ENCODE data around the gene PET117.

Gene PET117

GRCh38 chr20:18187020-18187419 lies 49.4 kb downstream of the PET117 start:
- 84 to 93% methylated on average over 2 to 5 of the region's 5 CpGs for WGBS, 2 experiments (ENCODE audit: insufficient coverage in 2 of 2)
- H3K4me3 ChIP-seq (ENCODE audit: extremely low read depth, insufficient read depth, low read length, poor library complexity, severe bottlenecking) = no peak overlapping the region
- H3K27ac ChIP-seq (ENCODE audit: low read depth, low read length, severe bottlenecking) = no peak overlapping the region
- no peaks in the 10 kb centered on the region for H3K4me1 ChIP-seq (ENCODE audit: control insufficient read depth, insufficient read depth, low read length, poor library complexity, severe bottlenecking)
- H3K36me3 ChIP-seq (ENCODE audit: control insufficient read depth, insufficient read depth, low read length) = peaks cover 61% of the 10 kb centered on the region
- no peaks in the 10 kb centered on the region for H3K9me3 ChIP-seq (ENCODE audit: control insufficient read depth, low read length)

DNA sequence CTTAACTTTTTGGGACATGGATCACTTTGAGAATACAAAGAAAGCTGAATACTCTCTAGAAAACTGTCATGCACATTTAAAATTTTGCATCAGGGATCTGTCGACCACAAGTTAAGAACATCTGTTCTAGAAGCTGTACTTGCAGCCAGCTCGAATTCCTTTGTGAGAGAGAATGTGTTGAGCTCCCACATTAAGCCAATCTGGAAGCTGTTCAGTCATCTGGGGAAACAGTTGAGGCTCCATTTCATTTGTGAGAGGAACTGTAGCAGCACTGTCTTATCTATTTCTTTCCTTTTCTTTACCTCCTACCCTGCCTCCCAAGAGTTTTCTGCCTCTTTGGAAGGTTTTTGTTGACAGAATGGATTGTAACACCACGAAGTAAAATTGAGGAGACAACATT lies 50.8 kb downstream of the PET117 start:
- Histone ChIP-seq H3K4me1 (ENCODE audit: control insufficient read depth, insufficient read depth, low read length, poor library complexity, severe bottlenecking) (no peaks in the 10 kb centered on the region), H3K27ac (ENCODE audit: low read depth, low read length, severe bottlenecking) (no peak overlapping the region), H3K9me3 (ENCODE audit: control insufficient read depth, low read length) (no peaks in the 10 kb centered on the region), H3K36me3 (ENCODE audit: control insufficient read depth, insufficient read depth, low read length) (peaks cover 48% of the 10 kb centered on the region), H3K4me3 (ENCODE audit: extremely low read depth, insufficient read depth, low read length, poor library complexity, severe bottlenecking) (no peak overlapping the region)
- 87 to 100% methylated on average over 2 of the region's 3 CpGs for WGBS, 2 experiments (ENCODE audit: insufficient coverage in 2 of 2)

DNA sequence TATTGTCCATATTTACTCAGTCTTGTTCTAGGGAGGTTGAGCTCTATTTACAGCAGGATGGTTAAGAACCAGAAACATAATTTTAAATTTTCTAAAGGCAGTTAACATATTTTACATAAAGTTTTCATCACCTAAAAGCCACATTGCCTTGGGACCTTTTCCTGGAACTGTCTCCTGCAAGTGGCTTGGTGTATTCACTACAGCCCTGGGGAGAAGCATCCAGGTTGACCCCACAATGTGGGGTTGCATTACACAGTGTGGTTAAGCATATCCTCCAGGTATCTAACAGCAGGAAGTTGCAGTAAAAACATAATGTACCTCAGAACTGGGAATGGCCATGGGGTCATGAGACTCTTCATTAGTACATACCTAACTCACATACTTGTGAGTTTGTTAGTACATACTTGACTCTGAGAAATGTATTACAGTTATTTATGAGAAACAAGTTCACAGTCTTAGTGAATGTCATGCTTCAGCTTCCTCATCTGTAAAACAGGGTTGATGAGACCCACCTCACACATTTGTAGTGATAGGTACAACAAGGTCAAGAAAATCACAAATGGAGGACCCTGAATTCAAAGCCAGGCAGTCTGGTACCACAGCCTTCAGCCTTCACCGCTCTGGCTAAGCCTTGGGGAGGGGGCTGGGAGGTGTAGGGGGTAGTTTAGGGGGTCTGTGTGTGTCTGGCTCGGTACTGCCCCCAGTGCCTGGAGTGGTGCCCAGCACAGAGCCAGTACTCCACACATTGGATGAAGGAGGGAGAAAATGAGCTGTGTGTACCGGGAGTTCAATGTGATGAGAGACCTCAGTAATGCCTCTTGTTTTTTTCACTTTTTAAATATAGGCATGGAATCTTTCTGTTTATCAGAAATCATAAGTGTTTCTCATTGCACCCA lies 52.9 kb downstream of the PET117 start:
- H3K4me1 ChIP-seq (ENCODE audit: control insufficient read depth, insufficient read depth, low read length, poor library complexity, severe bottlenecking) = no peaks in the 10 kb centered on the region
- no peaks in the 10 kb centered on the region for H3K9me3 ChIP-seq (ENCODE audit: control insufficient read depth, low read length)
- H3K4me3 ChIP-seq (ENCODE audit: extremely low read depth, insufficient read depth, low read length, poor library complexity, severe bottlenecking) = no peak overlapping the region
- H3K36me3 ChIP-seq (ENCODE audit: control insufficient read depth, insufficient read depth, low read length) = peaks cover 29% of the 10 kb centered on the region
- no peak overlapping the region for H3K27ac ChIP-seq (ENCODE audit: low read depth, low read length, severe bottlenecking)
- 76 to 100% methylated on average over 1 to 2 of the region's 3 CpGs for WGBS, 2 experiments (ENCODE audit: insufficient coverage in 2 of 2)

DNA sequence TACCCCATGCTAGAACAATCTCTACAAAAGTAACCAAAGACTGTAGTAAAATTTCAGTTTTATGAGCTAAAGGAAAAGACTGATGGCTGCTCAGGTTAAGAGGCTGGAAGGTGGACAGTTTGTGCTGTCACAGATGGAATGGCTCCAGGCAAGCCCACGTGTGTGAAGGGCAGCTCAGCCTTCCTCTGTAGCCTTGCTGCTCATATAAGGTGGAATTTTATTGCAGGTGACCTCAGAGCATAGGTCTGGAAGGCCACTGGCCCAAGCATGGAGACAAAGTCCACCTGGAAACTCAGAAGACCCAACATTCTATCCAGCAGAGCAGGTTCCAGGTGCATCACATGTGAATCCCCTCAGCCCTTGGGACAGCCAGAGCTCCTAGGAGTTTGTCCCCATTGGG lies 53.6 kb downstream of the PET117 start:
- 80 to 100% methylated on average over 1 of the region's 1 CpG for WGBS, 2 experiments (ENCODE audit: insufficient coverage in 2 of 2)

More for the DNA sequence above, 53.6 kb downstream of the PET117 start:
- Histone ChIP-seq H3K4me1 (ENCODE audit: control insufficient read depth, insufficient read depth, low read length, poor library complexity, severe bottlenecking) (no peaks in the 10 kb centered on the region), H3K27ac (ENCODE audit: low read depth, low read length, severe bottlenecking) (no peak overlapping the region), H3K4me3 (ENCODE audit: extremely low read depth, insufficient read depth, low read length, poor library complexity, severe bottlenecking) (no peak overlapping the region), H3K9me3 (ENCODE audit: control insufficient read depth, low read length) (no peaks in the 10 kb centered on the region), H3K36me3 (ENCODE audit: control insufficient read depth, insufficient read depth, low read length) (peaks cover 22% of the 10 kb centered on the region)
